IPS DF 6.9 (cell line): ENCODE results near the gene ELP1.
"Not testable (repeated sequence)": the region's sequence is repeated elsewhere in the genome, so short reads cannot be mapped to it uniquely, and the experiment has no call there.

Source experiments
- DNase-seq: peaks from one replicate; pipeline ENCODE4 v3.0.0-alpha.2; 2013; ENCODE audit warnings: low read depth, low spot score
- H3K27ac ChIP-seq: one replicate; pipeline ENCODE4 v1.5.1; 2013; ENCODE audit warnings: low read length, control low read depth
- H3K27me3 ChIP-seq: 2 replicates; pipeline ENCODE4 v1.6.1; 2013; ENCODE audit warnings: mild to moderate bottlenecking, low read length; ENCODE audit not compliant: control insufficient read depth, insufficient read depth
- H3K36me3 ChIP-seq: 2 replicates; pipeline ENCODE4 v1.6.1; 2013; ENCODE audit warnings: low read length; ENCODE audit not compliant: control insufficient read depth, insufficient read depth
- H3K4me1 ChIP-seq: 2 replicates; pipeline ENCODE4 v1.6.1; 2013; ENCODE audit warnings: low read length; ENCODE audit not compliant: control insufficient read depth, insufficient read depth
- H3K4me3 ChIP-seq: 2 replicates; pipeline ENCODE4 v1.5.1; 2013; ENCODE audit warnings: mild to moderate bottlenecking, low read length
- H3K9me3 ChIP-seq: 2 replicates; pipeline ENCODE4 v1.6.1; 2013; ENCODE audit warnings: low read length, inconsistent platforms; ENCODE audit not compliant: control insufficient read depth, insufficient read depth
- WGBS: extraction: QIAGEN DNeasy Blood & Tissue Kit; methylation state at CpG from one replicate; pipeline ENCODE4 v1.1.7; 2013; ENCODE audit warnings: mixed read lengths, missing lambda C conversion rate; ENCODE audit not compliant: insufficient read length, insufficient coverage; 5-methylcytosine and 5-hydroxymethylcytosine counted together

Gene ELP1

DNA sequence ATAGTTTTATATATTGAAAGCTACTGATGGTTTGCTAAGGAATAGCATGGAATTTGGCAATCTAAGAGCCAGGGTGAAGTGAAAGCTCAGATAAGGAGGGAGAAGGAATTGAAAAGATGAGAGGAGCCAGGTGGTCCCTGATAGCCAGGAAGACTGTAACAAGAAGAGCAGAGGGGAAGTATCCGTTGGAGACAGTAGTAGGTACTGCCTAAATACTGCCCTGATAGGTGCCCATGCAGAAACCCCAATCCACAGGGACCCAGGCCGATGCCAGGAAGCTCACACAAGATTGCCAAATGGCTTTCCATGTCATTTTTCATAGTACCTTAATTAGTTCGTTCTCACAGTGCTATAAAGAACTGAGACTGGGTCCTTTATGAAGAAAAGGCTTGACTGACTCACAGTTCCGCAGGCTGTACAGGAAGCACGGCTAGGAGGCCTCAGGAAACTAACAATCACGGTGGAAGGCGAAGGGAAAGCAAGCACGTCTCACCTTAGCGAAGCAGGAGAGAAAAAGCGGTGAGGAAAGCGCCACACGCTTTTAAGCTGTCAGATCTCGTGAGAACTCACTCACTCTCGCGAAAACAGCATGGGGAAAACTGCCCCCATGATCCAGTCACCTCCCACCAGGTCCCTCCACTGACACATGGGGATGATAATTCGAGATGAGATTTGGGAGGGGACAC lies 91.2 kb downstream of the ELP1 start:
- Histone ChIP-seq H3K27me3 (no peaks in the 10 kb centered on the region), H3K4me1 (no peaks in the 10 kb centered on the region), H3K27ac (no peak overlapping the region), H3K4me3 (no peak overlapping the region), H3K36me3 (no peaks in the 10 kb centered on the region), H3K9me3 (no peaks in the 10 kb centered on the region)
- DNase-seq = no peak
- WGBS = no CpG with 5 or more reads among the region's 16 CpGs

DNA sequence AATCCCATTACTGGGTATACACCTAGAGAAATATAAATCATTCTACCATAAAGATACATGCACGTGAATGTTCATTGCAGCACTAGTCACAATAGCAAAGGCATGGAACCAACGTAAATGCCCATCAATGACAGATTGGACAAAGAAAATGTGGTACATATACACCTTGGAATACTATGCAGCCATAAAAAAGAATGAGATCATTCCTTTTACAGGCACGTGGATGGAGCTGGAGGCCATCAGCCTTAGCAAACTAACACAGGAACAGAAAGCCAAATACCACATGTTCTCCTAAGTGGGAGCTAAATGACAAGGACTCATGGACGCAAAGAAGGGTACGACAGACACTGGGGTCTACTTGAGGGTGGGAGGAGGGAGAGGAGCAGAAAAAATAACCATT lies 94.4 kb downstream of the ELP1 start:
- not testable (repeated sequence) for DNase-seq, H3K4me3 ChIP-seq, H3K4me1 ChIP-seq, H3K27ac ChIP-seq, H3K27me3 ChIP-seq, H3K9me3 ChIP-seq, H3K36me3 ChIP-seq
- WGBS = no CpG with 5 or more reads among the region's 5 CpGs

DNA sequence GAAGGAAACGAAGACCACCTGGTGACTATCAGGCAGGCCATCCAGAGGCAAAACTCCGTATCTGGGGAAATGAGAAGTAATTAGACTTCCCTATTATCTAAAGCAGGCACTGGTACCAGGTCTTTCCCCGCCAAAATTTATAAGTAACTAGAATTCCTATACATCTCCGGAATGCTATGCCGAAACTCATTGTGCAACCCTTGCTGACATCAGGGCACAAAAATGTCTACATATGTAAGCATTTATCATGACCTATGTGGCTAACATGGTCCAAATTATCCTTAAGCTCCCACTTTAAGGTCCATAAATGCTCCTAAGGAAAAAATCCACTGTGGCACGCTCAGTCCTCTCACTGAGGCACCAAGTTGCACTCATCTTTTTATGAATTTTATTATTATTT lies 95.9 kb downstream of the ELP1 start:
- Histone ChIP-seq H3K4me1 (peaks cover 2% of the 10 kb centered on the region), H3K27ac (no peak overlapping the region), H3K4me3 (no peak overlapping the region), H3K9me3 (no peaks in the 10 kb centered on the region), H3K27me3 (no peaks in the 10 kb centered on the region), H3K36me3 (no peaks in the 10 kb centered on the region)
- no CpG with 5 or more reads among the region's 6 CpGs for WGBS
- no peak for DNase-seq

DNA sequence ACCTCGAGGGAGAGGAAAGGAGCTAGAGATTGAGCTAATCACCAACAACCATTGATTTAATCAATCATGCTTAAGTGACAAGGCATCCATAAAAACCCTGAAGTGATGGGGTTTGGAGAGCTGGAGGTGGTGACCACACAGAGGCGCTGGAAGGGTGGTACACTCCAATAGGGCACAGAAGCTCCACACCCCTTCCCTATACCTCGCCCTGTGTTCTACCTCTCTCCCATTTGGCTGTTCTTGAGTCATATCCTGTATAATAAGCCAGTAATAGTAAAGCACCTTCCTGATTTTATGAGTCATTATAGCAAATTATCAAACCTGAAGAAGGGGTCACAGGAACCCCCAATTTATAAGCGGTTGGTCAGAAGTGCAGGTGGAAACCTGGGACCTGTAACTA lies 96.4 kb downstream of the ELP1 start:
- Histone ChIP-seq H3K4me3 (no peak overlapping the region), H3K4me1 (peaks cover 2% of the 10 kb centered on the region), H3K9me3 (no peaks in the 10 kb centered on the region), H3K27ac (no peak overlapping the region), H3K27me3 (no peaks in the 10 kb centered on the region), H3K36me3 (no peaks in the 10 kb centered on the region)
- DNase-seq = no peak
- WGBS = no CpG with 5 or more reads among the region's 4 CpGs

DNA sequence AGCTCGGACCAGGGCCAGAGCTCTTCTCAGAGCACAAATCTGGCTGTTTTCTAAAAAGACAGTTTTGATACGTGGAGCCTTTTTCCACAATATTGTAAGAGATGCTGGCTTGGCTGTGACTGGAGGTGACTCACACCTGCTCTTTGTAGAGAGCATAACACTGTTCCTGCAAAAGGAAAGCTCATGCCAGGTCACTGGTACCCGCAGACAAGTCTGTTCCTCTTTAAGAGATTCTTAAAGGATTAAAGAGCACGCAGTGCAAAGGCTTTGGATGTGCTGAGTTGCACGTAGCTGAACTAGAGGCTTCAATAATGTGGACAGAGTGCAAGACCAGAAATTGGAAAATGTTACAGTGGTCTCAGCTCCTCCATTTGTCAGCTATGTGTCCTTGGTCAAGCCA lies 97.1 kb downstream of the ELP1 start:
- Histone ChIP-seq H3K27ac (no peak overlapping the region), H3K9me3 (no peaks in the 10 kb centered on the region), H3K4me1 (peaks cover 2% of the 10 kb centered on the region), H3K36me3 (no peaks in the 10 kb centered on the region), H3K27me3 (no peaks in the 10 kb centered on the region), H3K4me3 (no peak overlapping the region)
- no peak for DNase-seq
- WGBS = no CpG with 5 or more reads among the region's 5 CpGs

DNA sequence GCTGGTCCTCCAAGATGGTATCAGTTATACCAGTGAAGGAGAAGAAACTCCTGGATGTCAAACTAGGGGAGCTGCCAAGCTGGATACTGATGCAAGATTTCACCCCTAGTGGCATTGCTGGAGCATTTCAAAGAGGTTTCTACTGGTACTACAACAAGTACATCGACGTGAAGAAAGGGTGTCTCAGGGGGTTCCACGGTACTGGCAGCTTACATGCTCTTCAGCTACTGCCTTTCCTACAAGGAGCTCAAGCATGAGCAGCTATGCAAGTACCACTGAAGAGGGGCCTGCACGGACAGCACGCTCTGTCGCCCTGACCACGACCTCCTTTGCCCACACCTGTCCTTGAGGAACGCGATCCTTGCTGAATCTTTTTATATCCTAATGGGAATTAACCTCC lies 97.6 kb downstream of the ELP1 start:
- H3K4me1 ChIP-seq = peaks cover 2% of the 10 kb centered on the region
- H3K9me3 ChIP-seq = no peaks in the 10 kb centered on the region
- H3K4me3 ChIP-seq = no peak overlapping the region
- H3K36me3 ChIP-seq = no peaks in the 10 kb centered on the region
- no peak overlapping the region for H3K27ac ChIP-seq
- WGBS = no CpG with 5 or more reads among the region's 9 CpGs
- DNase-seq = no peak
- no peaks in the 10 kb centered on the region for H3K27me3 ChIP-seq

DNA sequence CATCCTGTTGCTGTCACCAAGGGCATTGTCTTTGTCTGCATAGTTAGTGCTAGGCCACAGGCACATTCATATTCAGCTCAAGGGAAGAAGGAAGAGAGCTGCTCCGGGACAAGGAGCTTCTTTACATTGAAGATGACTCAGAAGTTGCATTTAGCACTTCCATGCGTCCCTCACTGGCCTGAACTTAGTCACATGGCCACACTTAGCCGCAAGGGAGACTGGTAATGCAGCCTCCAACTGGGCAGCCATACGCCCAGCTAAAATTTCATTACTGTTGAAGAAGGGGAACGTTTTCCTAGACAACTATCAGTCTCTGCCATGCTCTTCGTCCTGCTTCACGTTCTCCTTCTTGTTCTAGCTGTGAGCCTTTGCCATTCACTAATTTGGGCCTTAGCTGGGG lies 98.1 kb downstream of the ELP1 start:
- Histone ChIP-seq H3K9me3 (no peaks in the 10 kb centered on the region), H3K4me1 (peaks cover 2% of the 10 kb centered on the region), H3K27ac (no peak overlapping the region), H3K4me3 (no peak overlapping the region), H3K36me3 (no peaks in the 10 kb centered on the region), H3K27me3 (no peaks in the 10 kb centered on the region)
- DNase-seq = no peak
- WGBS = no CpG with 5 or more reads among the region's 7 CpGs

DNA sequence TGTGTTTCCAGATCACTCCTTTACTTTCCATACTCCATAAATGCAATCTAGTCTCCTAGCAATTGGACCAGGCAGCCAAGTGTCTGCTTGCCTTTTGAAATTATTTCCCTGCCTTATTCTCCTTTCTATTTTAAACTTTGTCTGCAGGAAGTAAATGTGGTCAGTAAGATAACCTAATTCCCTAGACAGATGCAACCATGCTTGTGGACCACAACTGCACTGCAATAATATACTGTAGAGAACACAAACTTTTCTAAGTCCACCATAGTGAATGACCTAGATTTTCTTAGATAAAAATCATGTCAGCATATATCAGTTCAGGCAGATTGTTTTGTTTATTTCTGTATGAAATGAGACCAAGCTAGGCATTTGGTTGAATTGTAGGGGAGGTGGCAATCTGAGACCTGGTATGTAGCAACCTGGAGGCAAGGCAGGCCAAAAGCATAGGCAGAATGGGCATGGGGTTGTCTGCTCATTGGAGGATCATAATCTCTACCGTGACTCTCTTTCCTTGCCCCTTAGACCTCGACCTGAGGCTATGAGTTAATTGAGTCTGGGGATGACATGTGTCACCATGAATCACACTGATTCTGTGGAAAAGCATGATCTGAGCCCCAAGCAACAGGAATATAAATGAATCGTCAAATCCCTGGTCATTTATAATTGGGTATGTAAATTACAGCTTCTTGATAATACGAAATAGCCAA lies 98.8 kb downstream of the ELP1 start:
- Histone ChIP-seq H3K4me3 (no peak overlapping the region), H3K27ac (no peak overlapping the region), H3K27me3 (no peaks in the 10 kb centered on the region), H3K36me3 (no peaks in the 10 kb centered on the region), H3K9me3 (no peaks in the 10 kb centered on the region), H3K4me1 (peaks cover 2% of the 10 kb centered on the region)
- WGBS = no CpG with 5 or more reads among the region's 4 CpGs
- DNase-seq = no peak

DNA sequence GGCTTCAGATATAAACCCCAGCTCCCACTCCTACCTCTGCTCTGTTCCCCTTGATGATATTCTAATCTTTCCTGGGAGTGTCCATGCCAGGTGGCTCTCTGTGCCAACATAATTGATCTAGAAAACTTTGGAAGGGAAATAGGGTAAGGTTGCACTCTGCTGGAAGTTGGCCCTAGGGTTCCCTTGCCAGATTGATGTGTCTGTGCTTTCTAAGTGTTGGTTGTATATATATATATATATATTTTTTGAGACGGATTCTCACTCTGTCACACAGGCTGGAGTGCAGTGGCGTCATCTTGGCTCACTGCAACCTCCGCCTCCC lies 101.8 kb downstream of the ELP1 start:
- WGBS = no CpG with 5 or more reads among the region's 3 CpGs
- DNase-seq = no peak
- no peaks in the 10 kb centered on the region for H3K27me3 ChIP-seq
- no peaks in the 10 kb centered on the region for H3K9me3 ChIP-seq
- no peak overlapping the region for H3K27ac ChIP-seq
- H3K4me1 ChIP-seq = peaks cover 2% of the 10 kb centered on the region
- no peaks in the 10 kb centered on the region for H3K36me3 ChIP-seq
- H3K4me3 ChIP-seq = no peak overlapping the region

DNA sequence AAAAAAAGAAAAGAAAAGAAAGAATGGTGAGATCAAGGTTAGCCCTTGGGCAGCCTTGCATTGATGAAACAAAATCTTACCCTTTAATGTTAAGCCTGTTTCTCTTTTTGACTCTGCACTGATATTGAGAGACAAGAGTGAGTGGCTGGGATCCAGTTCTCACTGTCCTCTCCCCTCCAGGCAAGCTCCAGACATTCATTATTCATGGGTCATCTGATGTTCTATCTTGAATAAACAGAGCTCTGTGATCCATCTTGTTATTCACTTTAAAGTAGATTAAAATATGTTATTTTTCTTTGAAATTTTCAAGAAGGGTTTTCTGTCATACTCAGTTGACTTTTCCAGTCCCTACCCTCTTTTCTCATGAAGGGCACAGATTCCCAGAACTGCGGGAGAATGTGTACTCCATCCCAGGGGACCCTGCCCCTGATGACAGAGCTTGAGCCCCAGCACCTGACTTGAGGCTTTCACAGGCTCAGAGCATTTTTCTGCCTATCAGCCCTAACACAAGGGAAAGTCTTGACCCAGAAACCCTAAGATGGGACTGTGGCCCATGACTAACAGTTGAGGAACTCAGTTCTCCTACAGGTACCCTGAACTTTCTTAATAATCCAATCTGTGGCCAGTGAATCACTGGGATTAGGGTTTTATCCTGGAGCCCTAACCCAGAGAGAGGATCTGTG lies 102.3 kb downstream of the ELP1 start:
- peaks cover 2% of the 10 kb centered on the region for H3K4me1 ChIP-seq
- no peaks in the 10 kb centered on the region for H3K36me3 ChIP-seq
- H3K27ac ChIP-seq = no peak overlapping the region
- no peaks in the 10 kb centered on the region for H3K9me3 ChIP-seq
- H3K27me3 ChIP-seq = no peaks in the 10 kb centered on the region
- WGBS = no CpG with 5 or more reads among the region's 1 CpG
- no peak for DNase-seq
- no peak overlapping the region for H3K4me3 ChIP-seq
